Fibroblast of villous mesenchyme (primary cell): ENCODE results near the gene STARD7. TPM values are rescaled to one million over a fixed set of nuclear protein-coding genes. Genes with fewer than 3 reads are reported as not detected.

Source experiments
- DNase-seq: peaks from one replicate; pipeline ENCODE4 v3.0.0-alpha.2; 2010; ENCODE audit warnings: low read depth
- H3K4me3 ChIP-seq: 2 replicates; pipeline ENCODE4 v1.5.1; 2011; ENCODE audit warnings: low read depth, mild to moderate bottlenecking, low read length
- CTCF ChIP-seq: IDR thresholded peaks from 2 replicates; pipeline ENCODE4 v1.5.1; 2012; ENCODE audit warnings: low read depth, mild to moderate bottlenecking, low read length; ENCODE audit not compliant: insufficient read depth
- total RNA-seq: library from RNA; depleted of rRNA; stranded (reverse); fragments of >200 nt; gene quantifications from 2 replicates; pipeline ENCODE4 v1.2.3, GENCODE V29; 2012

Gene STARD7
- total RNA-seq, 1 donor: 209 TPM

DNA sequence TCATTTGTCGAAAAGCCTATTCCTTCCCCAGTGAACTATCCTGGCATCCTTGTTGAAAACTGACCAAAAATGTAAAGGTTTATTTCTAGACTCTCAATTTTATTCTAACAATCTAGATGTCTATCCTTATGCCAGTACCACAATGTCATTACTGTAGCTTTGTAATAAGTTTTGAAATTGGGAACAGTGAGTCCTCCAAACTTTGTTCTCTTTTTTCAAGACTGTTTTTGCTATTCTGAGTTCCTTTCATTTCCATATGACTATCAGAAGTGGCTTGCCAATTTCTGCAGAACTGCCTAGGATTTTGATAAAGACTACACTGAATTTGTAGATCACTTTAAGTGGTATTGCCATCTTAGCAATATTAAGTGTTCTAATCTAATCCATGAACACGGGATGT is 9.7 kb downstream of the STARD7 start:
- H3K4me3 ChIP-seq: no peak overlapping the region
- TF ChIP-seq CTCF: no peak
- no peak for DNase-seq

DNA sequence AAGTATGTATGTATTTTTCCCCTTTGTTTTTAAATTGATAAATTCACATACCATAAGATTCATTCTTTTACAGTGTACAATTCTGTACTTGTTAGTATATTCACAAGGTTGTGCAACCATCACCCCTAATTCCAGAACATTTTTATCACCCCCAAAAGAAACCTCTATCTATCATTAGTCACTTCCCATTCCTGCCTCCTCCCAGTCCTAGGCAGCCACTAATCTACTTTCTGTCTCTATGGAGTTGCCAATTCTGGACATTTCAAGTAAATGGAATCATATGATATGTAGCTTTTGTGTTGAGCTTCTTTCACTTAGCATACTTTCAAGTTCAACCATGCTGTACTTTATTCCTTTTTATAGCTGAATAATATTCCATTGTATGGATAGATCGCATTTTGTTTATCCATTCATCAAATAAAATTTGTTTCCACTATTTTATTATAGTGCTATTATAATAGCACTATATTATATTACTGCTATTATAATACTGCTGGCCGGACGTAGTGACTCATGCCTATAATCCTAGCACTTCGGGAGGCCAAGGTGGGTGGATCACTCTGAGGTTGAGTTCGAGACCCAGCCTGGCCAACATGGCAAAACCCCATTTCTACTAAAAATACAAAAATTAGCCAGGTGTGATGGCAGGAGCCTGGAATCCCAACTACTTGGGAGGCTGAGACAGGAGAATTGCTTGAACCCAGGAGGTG is 10.9 kb downstream of the STARD7 start:
- no peak for TF ChIP-seq CTCF
- H3K4me3 ChIP-seq: no peak overlapping the region
- DNase-seq: no peak

DNA sequence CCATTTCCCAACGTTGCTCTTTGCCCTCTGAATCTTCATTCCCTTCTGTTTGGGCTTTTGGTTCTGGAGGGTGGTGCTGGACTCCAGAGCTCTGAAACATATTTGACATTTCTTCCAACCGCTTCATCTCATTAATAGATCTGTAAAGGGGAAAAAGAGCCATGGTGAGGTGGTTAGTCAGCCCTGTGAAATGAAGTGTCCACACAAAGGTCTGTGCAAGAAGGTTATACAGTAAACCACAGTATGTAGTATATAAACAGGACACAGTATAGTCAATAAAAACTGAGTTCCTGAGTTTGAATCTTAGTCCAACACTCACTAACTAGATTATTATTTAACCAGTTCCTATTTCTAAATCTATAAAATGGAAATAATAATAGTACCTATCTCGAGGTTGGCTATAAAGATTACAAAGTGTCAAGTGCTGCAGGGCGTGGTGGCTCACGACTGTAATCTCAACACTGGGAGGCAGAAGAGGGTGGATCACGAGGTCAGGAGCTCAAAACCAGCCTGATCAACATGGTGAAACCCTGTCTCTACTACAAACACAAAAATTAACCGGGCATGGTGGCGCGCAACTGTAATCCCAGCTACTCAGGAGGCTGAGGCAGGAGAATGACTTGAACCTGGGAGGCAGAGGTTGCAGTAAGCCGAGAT is 13.1 kb downstream of the STARD7 start:
- no peak overlapping the region for H3K4me3 ChIP-seq
- TF ChIP-seq CTCF: no peak
- DNase-seq: peak; percentile 84

DNA sequence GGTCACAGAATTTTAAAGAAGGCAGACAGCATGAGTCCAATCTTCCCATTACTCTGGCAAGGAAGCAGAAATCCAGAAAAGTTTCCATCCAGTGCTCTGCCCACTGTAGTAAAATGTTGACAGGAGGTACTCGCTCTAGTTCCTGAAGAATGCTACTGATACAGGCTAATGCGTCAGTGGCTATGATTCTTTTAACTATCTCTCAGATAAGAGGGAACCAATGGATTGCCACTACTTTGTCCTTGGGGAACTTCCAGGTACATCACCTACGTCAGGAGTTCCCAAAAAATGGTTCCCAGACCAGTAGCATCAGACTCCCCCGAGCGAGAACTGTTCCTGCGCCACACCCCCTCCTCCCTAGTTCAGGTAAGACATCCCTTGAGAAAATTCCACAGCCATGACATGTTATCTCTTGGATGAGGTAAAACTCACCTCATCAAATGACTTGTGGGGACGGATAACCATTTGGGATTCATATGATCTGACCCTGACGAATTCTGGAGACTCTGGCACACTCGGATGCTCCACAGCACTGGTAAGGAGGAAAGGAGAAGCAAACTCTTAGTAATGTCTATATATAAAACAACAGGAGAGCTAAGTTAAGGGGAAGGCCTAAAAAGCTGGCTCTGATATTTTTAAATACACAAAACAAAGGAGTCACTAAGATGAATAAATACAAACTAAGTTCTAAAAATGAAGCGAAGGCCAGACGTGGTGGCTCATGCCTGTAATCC is 16.5 kb downstream of the STARD7 start:
- no peak for TF ChIP-seq CTCF
- no peak overlapping the region for H3K4me3 ChIP-seq
- DNase-seq: no peak

GRCh38 chr2:96188821-96189526 is 19.7 kb downstream of the STARD7 start:
- no peak overlapping the region for H3K4me3 ChIP-seq
- DNase-seq: peak; percentile 66
- TF ChIP-seq CTCF: no peak

GRCh38 chr2:96186562-96186961 is 22.1 kb downstream of the STARD7 start:
- no peak for TF ChIP-seq CTCF
- DNase-seq: no peak
- H3K4me3 ChIP-seq: no peak overlapping the region
